HUES48 (cell line): Measurements from ENCODE around the gene CWF19L1.
"Not testable (repeated sequence)": the region's sequence is repeated elsewhere in the genome, so short reads cannot be mapped to it uniquely, and the experiment has no call there.

Experiments
- H3K27ac ChIP-seq: one replicate; pipeline ENCODE4 v1.7.0; 2013; ENCODE audit warnings: low read depth, low read length, inconsistent platforms
- H3K27me3 ChIP-seq: 2 replicates; pipeline ENCODE4 v1.6.1; 2013; ENCODE audit warnings: mild to moderate bottlenecking, low read length; ENCODE audit not compliant: control insufficient read depth, insufficient read depth
- H3K36me3 ChIP-seq: 2 replicates; pipeline ENCODE4 v1.6.1; 2013; ENCODE audit warnings: low read length; ENCODE audit not compliant: control insufficient read depth, insufficient read depth
- H3K4me1 ChIP-seq: 2 replicates; pipeline ENCODE4 v1.6.1; 2013; ENCODE audit warnings: mild to moderate bottlenecking, low read length; ENCODE audit not compliant: control insufficient read depth, insufficient read depth
- H3K4me3 ChIP-seq: 2 replicates; pipeline ENCODE4 v1.5.1; 2013; ENCODE audit warnings: mild to moderate bottlenecking, low read depth, low read length
- H3K9ac ChIP-seq: 2 replicates; pipeline ENCODE4 v1.6.1; 2013; ENCODE audit warnings: mild to moderate bottlenecking, low read depth, low read length, moderate library complexity
- H3K9me3 ChIP-seq: 2 replicates; pipeline ENCODE4 v1.6.1; 2013; ENCODE audit warnings: low read length; ENCODE audit not compliant: control insufficient read depth, insufficient read depth

The CWF19L1 gene

DNA sequence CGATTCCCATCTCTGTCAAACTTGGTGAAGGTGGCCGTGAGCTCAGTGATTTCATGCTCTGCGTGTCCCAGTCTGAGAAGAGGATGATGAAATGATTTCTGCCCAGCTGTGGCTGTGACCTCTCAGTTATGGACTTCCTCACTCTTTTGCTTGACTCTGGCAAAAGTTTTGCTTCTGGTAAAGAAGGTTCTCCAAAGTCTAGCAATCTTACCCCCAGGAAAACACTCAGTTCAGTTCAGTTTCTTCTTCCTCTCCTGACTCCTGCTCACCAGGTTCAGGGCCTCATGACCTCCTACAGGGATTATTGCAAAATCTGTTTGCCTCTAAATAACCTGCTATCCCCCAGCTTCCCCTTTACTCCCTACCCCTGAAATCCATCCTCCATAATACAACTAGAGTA lies 23.9 kb upstream of the CWF19L1 start:
- Histone ChIP-seq H3K4me1 (peaks cover 6% of the 10 kb centered on the region), H3K9ac (no peak overlapping the region), H3K27ac (no peak overlapping the region), H3K9me3 (no peaks in the 10 kb centered on the region), H3K27me3 (no peaks in the 10 kb centered on the region), H3K4me3 (no peak overlapping the region), H3K36me3 (no peaks in the 10 kb centered on the region)

DNA sequence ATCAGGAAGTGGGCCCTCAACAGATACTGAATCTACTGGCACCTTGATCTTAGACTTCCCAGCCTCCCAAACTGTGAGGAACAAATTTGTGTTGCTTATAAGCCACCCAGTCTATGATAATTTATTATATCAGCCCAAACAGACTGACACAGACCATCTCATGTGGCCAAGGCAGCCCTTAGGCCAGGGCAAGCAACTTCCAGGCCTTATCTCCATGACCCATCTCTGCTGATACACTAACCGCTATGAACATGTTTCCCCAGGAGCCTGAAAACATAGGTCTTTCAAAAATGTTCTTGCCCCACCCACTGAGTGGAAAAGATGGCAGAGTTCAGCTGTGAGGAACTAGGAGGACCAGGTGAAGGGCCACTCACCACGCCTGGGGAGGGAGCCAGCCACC lies 22.2 kb upstream of the CWF19L1 start:
- H3K27me3 ChIP-seq = no peaks in the 10 kb centered on the region
- H3K27ac ChIP-seq = no peak overlapping the region
- no peak overlapping the region for H3K4me3 ChIP-seq
- H3K36me3 ChIP-seq = no peaks in the 10 kb centered on the region
- no peaks in the 10 kb centered on the region for H3K9me3 ChIP-seq
- peaks cover 10% of the 10 kb centered on the region for H3K4me1 ChIP-seq
- H3K9ac ChIP-seq = no peak overlapping the region

DNA sequence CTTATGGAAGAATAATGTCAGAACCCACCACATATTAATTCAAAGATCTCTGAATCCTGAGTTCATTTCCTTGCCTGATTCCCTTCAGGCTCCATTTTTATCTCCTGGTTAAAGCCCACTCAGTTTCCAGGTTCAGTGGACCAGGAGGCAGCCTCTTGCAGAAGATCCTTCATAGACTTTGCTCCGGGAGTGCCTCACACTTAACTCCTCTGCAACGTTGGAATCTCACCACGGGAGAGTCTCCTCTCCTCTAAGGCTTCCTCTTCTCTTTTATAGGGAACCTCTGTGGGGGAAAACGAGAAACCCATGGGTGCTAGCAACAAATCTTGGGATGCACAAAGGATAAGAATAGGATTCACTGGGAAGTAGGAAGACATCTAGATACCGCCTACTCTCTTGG lies 20.8 kb upstream of the CWF19L1 start:
- H3K4me3 ChIP-seq = no peak overlapping the region
- H3K36me3 ChIP-seq = peaks cover 13% of the 10 kb centered on the region
- no peak overlapping the region for H3K9ac ChIP-seq
- H3K9me3 ChIP-seq = no peaks in the 10 kb centered on the region
- no peaks in the 10 kb centered on the region for H3K27me3 ChIP-seq
- H3K4me1 ChIP-seq = peaks cover 10% of the 10 kb centered on the region
- no peak overlapping the region for H3K27ac ChIP-seq

DNA sequence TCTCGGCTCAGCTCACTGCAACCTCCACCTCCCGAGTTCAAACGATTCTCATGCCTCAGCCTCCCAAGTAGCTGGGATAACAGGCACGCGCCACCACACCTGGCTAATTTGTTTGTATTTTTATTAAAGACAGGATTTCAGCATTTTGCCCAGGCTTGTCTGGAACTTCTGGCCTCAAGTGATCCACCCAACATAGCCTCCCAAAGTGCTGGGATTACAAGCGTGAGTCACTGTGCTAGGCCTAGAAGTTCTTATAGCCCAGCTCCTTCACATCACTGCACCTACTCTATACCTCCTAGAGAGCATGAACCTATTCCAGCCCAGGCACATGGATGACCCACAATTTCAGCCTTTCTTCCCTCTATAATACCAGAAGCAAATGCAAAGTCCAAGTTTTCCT lies 20.3 kb upstream of the CWF19L1 start:
- no peak overlapping the region for H3K4me3 ChIP-seq
- H3K9me3 ChIP-seq = no peaks in the 10 kb centered on the region
- H3K9ac ChIP-seq = no peak overlapping the region
- H3K27me3 ChIP-seq = no peaks in the 10 kb centered on the region
- peaks cover 10% of the 10 kb centered on the region for H3K4me1 ChIP-seq
- peaks cover 18% of the 10 kb centered on the region for H3K36me3 ChIP-seq
- H3K27ac ChIP-seq = no peak overlapping the region

- H3K9me3 ChIP-seq = no peaks in the 10 kb centered on the region
- H3K27me3 ChIP-seq = no peaks in the 10 kb centered on the region
- H3K4me1 ChIP-seq = peaks cover 10% of the 10 kb centered on the region
- peaks cover 29% of the 10 kb centered on the region for H3K36me3 ChIP-seq
- H3K4me3 ChIP-seq = peak within 1 kb of the TSS; percentile 79
- peak within 1 kb of the TSS; percentile 79 for H3K27ac ChIP-seq
- peak within 1 kb of the TSS; percentile 58 for H3K9ac ChIP-seq
Measured at GRCh38 chr10:100286051-100287033, 18.9 kb upstream of the CWF19L1 start, which contains the start of gene BLOC1S2. TSS of gene BLOC1S2 (minus strand) at chr10:100286680. CDS start at chr10:100286659, 21 bp downstream.

DNA sequence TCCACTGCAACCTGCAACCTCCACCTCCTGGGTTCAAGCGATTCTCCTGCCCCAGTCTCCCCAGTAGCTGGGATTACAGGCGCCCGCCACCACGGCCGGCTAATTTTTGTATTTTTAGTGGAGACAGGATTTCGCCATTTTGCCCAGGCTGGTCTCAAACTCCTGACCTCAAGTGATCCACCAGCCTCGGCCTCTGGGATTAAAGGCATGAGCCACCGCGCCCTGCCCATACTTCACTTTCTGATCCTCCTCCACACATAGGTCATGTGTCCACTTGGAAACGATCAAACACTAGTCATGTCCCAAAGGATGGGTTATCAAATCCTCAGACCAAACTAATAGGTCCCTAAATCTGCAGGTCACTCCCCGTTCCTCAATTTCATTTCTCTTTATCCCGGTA lies 17.9 kb upstream of the CWF19L1 start:
- Histone ChIP-seq H3K36me3 (peaks cover 38% of the 10 kb centered on the region), H3K27ac (peak overlapping the region; percentile 79), H3K9ac (peak overlapping the region; percentile 58), H3K4me3 (peak overlapping the region; percentile 79)
- not testable (repeated sequence) for H3K4me1 ChIP-seq, H3K9me3 ChIP-seq, H3K27me3 ChIP-seq

DNA sequence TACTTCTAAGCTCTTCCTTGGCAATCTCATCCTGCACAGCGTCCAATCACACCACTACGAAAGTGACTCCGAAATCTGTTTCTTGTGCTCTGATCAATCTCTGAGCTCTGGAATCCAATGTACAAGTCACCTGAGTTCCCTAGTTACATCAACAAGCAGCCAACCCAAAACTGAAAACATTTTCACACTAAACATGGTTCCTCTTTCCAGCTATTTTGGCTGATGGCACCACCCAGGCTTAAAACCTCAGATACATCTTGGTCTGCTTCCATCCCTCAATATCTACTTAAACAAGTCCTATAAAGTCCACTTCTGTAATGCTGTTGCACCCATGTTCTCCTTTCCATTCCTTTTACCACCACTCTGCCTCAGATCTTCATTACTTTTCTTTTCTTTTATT lies 15.5 kb upstream of the CWF19L1 start:
- peaks cover 56% of the 10 kb centered on the region for H3K36me3 ChIP-seq
- no peak overlapping the region for H3K9ac ChIP-seq
- H3K27ac ChIP-seq = no peak overlapping the region
- H3K4me1 ChIP-seq = peaks cover 10% of the 10 kb centered on the region
- peaks cover 5% of the 10 kb centered on the region; the same call in 1 of the 2 replicates for H3K9me3 ChIP-seq
- H3K27me3 ChIP-seq = no peaks in the 10 kb centered on the region
- no peak overlapping the region for H3K4me3 ChIP-seq

- H3K27me3 ChIP-seq, H3K9ac ChIP-seq, H3K4me1 ChIP-seq, H3K4me3 ChIP-seq, H3K9me3 ChIP-seq, H3K27ac ChIP-seq: not testable (repeated sequence)
- peaks cover 55% of the 10 kb centered on the region for H3K36me3 ChIP-seq
Measured at GRCh38 chr10:100276971-100277370, 9.5 kb upstream of the CWF19L1 start.

DNA sequence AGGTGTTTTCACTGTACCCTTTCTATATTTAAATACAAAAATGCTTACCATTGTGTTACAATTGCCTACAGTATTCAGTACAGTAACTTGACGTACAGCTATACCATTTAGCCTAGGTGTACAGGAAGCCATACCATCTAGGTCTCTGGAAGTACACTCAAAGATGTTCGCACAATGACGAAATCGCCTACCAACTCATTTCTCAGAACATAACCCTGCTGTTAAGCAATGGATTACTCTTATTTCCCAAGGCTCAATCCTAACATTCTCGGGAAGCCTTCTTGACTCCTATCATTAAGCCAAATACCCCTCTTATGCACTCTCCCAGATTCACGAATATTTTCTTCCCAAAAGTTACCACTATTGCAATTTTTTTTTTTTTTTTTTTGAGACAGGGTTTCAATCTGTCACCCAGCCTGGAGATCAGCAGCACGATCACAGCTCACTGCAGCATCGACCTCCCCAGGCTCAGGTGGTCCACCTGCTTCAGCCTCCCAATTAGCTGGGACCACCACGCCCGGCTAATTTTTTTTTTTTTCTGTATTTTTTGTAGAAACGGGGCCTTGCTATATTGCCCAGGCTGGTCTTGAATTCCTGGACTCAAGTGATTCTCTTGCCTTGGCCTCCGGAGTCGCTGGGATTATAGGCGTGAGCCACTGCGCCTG lies 1.5 kb downstream of the CWF19L1 start:
- H3K4me1 ChIP-seq = no peaks in the 10 kb centered on the region
- no peak overlapping the region for H3K9ac ChIP-seq
- H3K27me3 ChIP-seq = no peaks in the 10 kb centered on the region
- H3K4me3 ChIP-seq = peak overlapping the region; percentile 100; the same call in 1 of the 2 replicates
- H3K27ac ChIP-seq = no peak overlapping the region
- no peaks in the 10 kb centered on the region for H3K9me3 ChIP-seq
- peaks cover 14% of the 10 kb centered on the region; the same call in 1 of the 2 replicates for H3K36me3 ChIP-seq

- Histone ChIP-seq H3K4me3 (no peak overlapping the region), H3K27me3 (no peaks in the 10 kb centered on the region), H3K9me3 (no peaks in the 10 kb centered on the region), H3K9ac (no peak overlapping the region), H3K27ac (no peak overlapping the region), H3K4me1 (no peaks in the 10 kb centered on the region), H3K36me3 (peaks cover 70% of the 10 kb centered on the region)
Measured at GRCh38 chr10:100254191-100254590, 13.2 kb downstream of the CWF19L1 start.

DNA sequence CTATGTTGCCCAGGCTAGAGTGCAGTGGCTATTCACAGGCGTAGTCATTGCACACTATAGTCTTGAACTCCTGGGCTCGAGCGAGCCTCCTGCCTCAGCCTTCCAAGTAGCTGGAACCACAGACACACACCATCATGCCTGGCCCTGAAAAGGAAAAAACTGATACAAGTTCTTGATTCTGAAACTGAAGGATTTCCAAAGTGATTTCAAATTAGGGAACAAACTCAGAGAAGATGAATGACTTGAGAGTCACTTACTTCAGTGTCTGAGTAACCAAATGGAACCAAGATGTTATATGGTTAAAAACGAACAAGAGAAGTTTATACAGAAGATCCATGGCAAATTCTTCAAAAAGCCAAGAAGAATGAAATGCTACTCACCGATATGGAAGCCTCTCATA lies 14.4 kb downstream of the CWF19L1 start:
- Histone ChIP-seq H3K27me3 (no peaks in the 10 kb centered on the region), H3K4me1 (no peaks in the 10 kb centered on the region), H3K9ac (no peak overlapping the region), H3K9me3 (no peaks in the 10 kb centered on the region), H3K4me3 (no peak overlapping the region), H3K36me3 (peaks cover 74% of the 10 kb centered on the region), H3K27ac (no peak overlapping the region)
